Activated CD4-positive, alpha-beta T cell treated with anti-CD3 and anti-CD28 coated beads, Interleukin-2, amount 10 ng/mL, durations not matched to agents 7 days and 5 days (primary cell): Measurements from ENCODE around the gene RBBP5. TPM values are rescaled to one million over a fixed set of nuclear protein-coding genes. Genes with fewer than 3 reads are reported as not detected.
A peak's percentile ranks its signal among the peaks of the same experiment; 100 is the strongest.

Source experiments
- CTCF ChIA-PET: fragments of 350-600 bp; sonication (Branson Sonifier 250); formaldehyde crosslinking; loops from one replicate; lab custom pipeline; 2021; ENCODE audit warnings: antibody characterized with exemption; lab: Charles Lee
- POLR2A ChIA-PET: fragments of 350-600 bp; sonication (Branson Sonifier 250); formaldehyde crosslinking; loops from one replicate; lab custom pipeline; 2021; ENCODE audit warnings: antibody characterized with exemption; lab: Charles Lee
- DNase-seq: peaks from one replicate; pipeline ENCODE4 v3.0.0-alpha.2; 2020
- H3K27ac Mint-ChIP-seq: one replicate; pipeline ENCODE4 v1.8.0; 2021; ENCODE audit warnings: mild to moderate bottlenecking, moderate library complexity, mixed read lengths
- H3K27me3 Mint-ChIP-seq: one replicate; pipeline ENCODE4 v1.8.0; 2021; ENCODE audit warnings: mixed read lengths
- H3K36me3 Mint-ChIP-seq: one replicate; pipeline ENCODE4 v1.8.0; 2021; ENCODE audit warnings: low read depth, mixed read lengths
- H3K4me1 Mint-ChIP-seq: one replicate; pipeline ENCODE4 v1.8.0; 2021; ENCODE audit warnings: mixed read lengths
- H3K4me3 Mint-ChIP-seq: one replicate; pipeline ENCODE4 v1.8.0; 2021; ENCODE audit warnings: mild to moderate bottlenecking, moderate library complexity, mixed read lengths
- H3K9me3 Mint-ChIP-seq: one replicate; pipeline ENCODE4 v1.8.0; 2021; ENCODE audit warnings: mixed read lengths
- total RNA-seq, 2 experiments: library from RNA; stranded (reverse); gene quantifications; one replicate each; pipeline ENCODE4 v1.2.3, GENCODE V29; 2021

The RBBP5 gene
- total RNA-seq, 2 experiments from 2014 or later = 22.2 to 24.7 TPM

- Mint-ChIP-seq H3K9me3 (no peaks in the 10 kb centered on the region), H3K36me3 (no peaks in the 10 kb centered on the region), H3K27ac (no peak overlapping the region), H3K4me1 (peaks cover 6% of the 10 kb centered on the region), H3K4me3 (no peak overlapping the region), H3K27me3 (no peaks in the 10 kb centered on the region)
- ChIA-PET CTCF (interaction anchor here (0.6 kb wide), 1 partner anchor 469 kb away, joined by 3 read pairs; no protein-coding TSS in a partner anchor), POLR2A (no interaction called here)
- no peak for DNase-seq
These were observed 5.9 kb upstream of the RBBP5 start for GRCh38 chr1:205127646-205128045.

GRCh38 chr1:205124726-205125125 is 2.9 kb upstream of the RBBP5 start:
- no peaks in the 10 kb centered on the region for H3K9me3 Mint-ChIP-seq
- CTCF ChIA-PET = interaction anchor here (1.3 kb wide), 2 partner anchors 19 to 35 kb away, joined by 3 to 5 read pairs; no protein-coding TSS in a partner anchor

DNA sequence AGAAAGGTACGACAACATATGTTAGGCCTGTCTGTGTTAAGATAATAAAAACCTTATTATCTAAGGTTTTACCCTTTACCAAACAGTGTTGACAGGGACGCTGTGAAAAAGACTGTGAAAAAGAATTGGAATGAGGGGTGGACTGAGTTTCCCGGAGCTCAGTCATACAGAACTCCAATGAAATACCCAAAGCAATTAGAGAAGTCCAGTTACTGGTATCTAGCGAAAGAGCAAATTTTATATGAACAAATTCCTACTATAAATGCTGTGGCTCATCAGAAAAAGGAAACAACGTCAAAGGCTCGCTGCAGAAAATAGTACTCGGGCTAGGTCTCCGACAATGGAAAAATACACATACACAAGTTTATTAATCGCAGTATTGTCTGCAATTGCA is 708 bp upstream of the RBBP5 start:
- H3K36me3 Mint-ChIP-seq = peaks cover 6% of the 10 kb centered on the region
- no peaks in the 10 kb centered on the region for H3K9me3 Mint-ChIP-seq
- H3K27ac Mint-ChIP-seq = peak overlapping the region; percentile 98
- ChIA-PET CTCF (interaction anchor here (0.6 to 1.4 kb wide), 5 partner anchors 9 to 769 kb away, joined by 3 to 8 read pairs (median 3); no protein-coding TSS in a partner anchor), POLR2A (no interaction called here)
- DNase-seq = no peak
- peak overlapping the region; percentile 96 for H3K4me3 Mint-ChIP-seq
- H3K27me3 Mint-ChIP-seq = no peaks in the 10 kb centered on the region
- H3K4me1 Mint-ChIP-seq = peaks cover 39% of the 10 kb centered on the region

More at GRCh38 chr1:205124726-205125125, 2.9 kb upstream of the RBBP5 start:
- Mint-ChIP-seq H3K27ac (no peak overlapping the region), H3K36me3 (peaks cover 2% of the 10 kb centered on the region), H3K4me3 (no peak overlapping the region), H3K27me3 (no peaks in the 10 kb centered on the region), H3K4me1 (peaks cover 28% of the 10 kb centered on the region)
- no peak for DNase-seq
- POLR2A ChIA-PET = no interaction called here

- peaks cover 18% of the 10 kb centered on the region for H3K36me3 Mint-ChIP-seq
- H3K4me3 Mint-ChIP-seq = peak overlapping the region; percentile 1
- ChIA-PET CTCF (no interaction called here), POLR2A (interaction anchor here (0.7 kb wide), 1 partner anchor 112 kb away, joined by 3 read pairs; no protein-coding TSS in a partner anchor)
- H3K27me3 Mint-ChIP-seq = no peaks in the 10 kb centered on the region
- H3K9me3 Mint-ChIP-seq = no peaks in the 10 kb centered on the region
- H3K4me1 Mint-ChIP-seq = peaks cover 45% of the 10 kb centered on the region
- DNase-seq = no peak
- peak overlapping the region; percentile 5 for H3K27ac Mint-ChIP-seq
These were observed 3.0 kb downstream of the RBBP5 start for GRCh38 chr1:205118752-205119151.

GRCh38 chr1:205111354-205111753 is 10.4 kb downstream of the RBBP5 start:
- Mint-ChIP-seq H3K36me3 (peaks cover 25% of the 10 kb centered on the region), H3K4me1 (peaks cover 5% of the 10 kb centered on the region), H3K4me3 (no peak overlapping the region), H3K27me3 (no peaks in the 10 kb centered on the region), H3K27ac (no peak overlapping the region), H3K9me3 (no peaks in the 10 kb centered on the region)
- POLR2A ChIA-PET = interaction anchor here (0.6 kb wide), 1 partner anchor 19 kb away, joined by 3 read pairs; no protein-coding TSS in a partner anchor
- no peak for DNase-seq
- CTCF ChIA-PET = interaction anchor here (1.5 kb wide), 2 partner anchors 10 to 38 kb away, joined by 3 read pairs; partner anchors contain the start of gene RBBP5

- Mint-ChIP-seq H3K36me3 (peaks cover 31% of the 10 kb centered on the region), H3K9me3 (no peaks in the 10 kb centered on the region), H3K4me3 (no peak overlapping the region), H3K27ac (no peak overlapping the region), H3K4me1 (no peaks in the 10 kb centered on the region), H3K27me3 (no peaks in the 10 kb centered on the region)
- no peak for DNase-seq
- CTCF ChIA-PET = interaction anchor here (0.9 to 1.4 kb wide), 2 partner anchors 12 to 962 kb away, joined by 3 to 12 read pairs; partner anchors contain the start of gene RBBP5
- POLR2A ChIA-PET = interaction anchor here (0.8 kb wide), 1 partner anchor 136 kb away, joined by 8 read pairs; no protein-coding TSS in a partner anchor
These were observed 12.1 kb downstream of the RBBP5 start for GRCh38 chr1:205109711-205110110.

DNA sequence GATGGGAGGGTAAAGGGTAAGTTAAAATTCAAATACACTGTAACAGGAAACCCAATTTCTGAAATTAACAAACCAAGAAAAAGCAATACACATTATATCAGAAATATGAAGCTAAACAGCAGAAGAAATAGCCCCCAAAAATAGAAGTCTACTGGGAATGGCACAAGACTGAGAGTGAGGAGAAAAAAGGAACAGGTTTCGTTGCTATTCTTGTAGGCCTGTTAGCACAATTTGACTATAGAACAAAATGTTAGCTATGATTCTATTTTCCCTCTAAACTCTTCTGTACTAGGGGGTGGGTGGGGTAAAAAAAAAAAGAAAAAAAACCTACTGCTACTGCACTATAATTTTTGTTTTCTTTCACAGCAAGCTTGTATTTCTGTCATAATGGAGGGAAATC is 12.5 kb downstream of the RBBP5 start:
- no peaks in the 10 kb centered on the region for H3K27me3 Mint-ChIP-seq
- no peak overlapping the region for H3K4me3 Mint-ChIP-seq
- no peak for DNase-seq
- H3K9me3 Mint-ChIP-seq = no peaks in the 10 kb centered on the region
- no peaks in the 10 kb centered on the region for H3K4me1 Mint-ChIP-seq
- no peak overlapping the region for H3K27ac Mint-ChIP-seq
- ChIA-PET CTCF (interaction anchor here (0.9 to 1.4 kb wide), 2 partner anchors 12 to 963 kb away, joined by 3 to 12 read pairs; partner anchors contain the start of gene RBBP5), POLR2A (interaction anchor here (0.8 kb wide), 1 partner anchor 135 kb away, joined by 8 read pairs; no protein-coding TSS in a partner anchor)
- peaks cover 33% of the 10 kb centered on the region for H3K36me3 Mint-ChIP-seq

- ChIA-PET CTCF (interaction anchor here (1.0 kb wide), 1 partner anchor 23 kb away, joined by 3 read pairs; no protein-coding TSS in a partner anchor), POLR2A (no interaction called here)
- H3K4me1 Mint-ChIP-seq = no peaks in the 10 kb centered on the region
- no peak overlapping the region for H3K27ac Mint-ChIP-seq
- H3K9me3 Mint-ChIP-seq = no peaks in the 10 kb centered on the region
- no peak for DNase-seq
- peaks cover 36% of the 10 kb centered on the region for H3K36me3 Mint-ChIP-seq
- no peak overlapping the region for H3K4me3 Mint-ChIP-seq
- H3K27me3 Mint-ChIP-seq = no peaks in the 10 kb centered on the region
These were observed 13.3 kb downstream of the RBBP5 start for GRCh38 chr1:205108464-205108863.

- no peak overlapping the region for H3K4me3 Mint-ChIP-seq
- H3K36me3 Mint-ChIP-seq = peaks cover 42% of the 10 kb centered on the region
- no peak overlapping the region for H3K27ac Mint-ChIP-seq
- no peak for DNase-seq
- H3K27me3 Mint-ChIP-seq = no peaks in the 10 kb centered on the region
- H3K9me3 Mint-ChIP-seq = no peaks in the 10 kb centered on the region
- ChIA-PET POLR2A (no interaction called here), CTCF (no interaction called here)
- H3K4me1 Mint-ChIP-seq = no peaks in the 10 kb centered on the region
These were observed 14.5 kb downstream of the RBBP5 start for GRCh38 chr1:205107327-205107726.

DNA sequence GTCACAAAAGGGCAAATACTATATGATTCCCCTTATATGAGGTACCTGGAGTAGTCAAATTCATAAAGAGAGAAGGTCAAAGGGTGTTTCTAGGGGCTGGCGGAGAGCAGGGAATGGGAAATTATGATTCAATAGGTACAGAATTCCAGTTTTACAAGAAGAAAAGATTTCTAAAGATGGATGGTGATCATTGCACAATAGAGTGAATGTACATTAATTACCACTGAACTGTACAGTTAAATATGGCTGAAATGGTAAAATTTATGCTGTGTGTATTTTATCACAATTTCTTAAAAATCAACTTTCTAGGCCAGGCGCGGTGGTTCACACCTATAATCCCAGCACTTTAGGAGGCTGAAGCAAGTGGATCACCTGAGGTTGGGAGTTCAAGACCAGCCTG is 19.4 kb downstream of the RBBP5 start:
- Mint-ChIP-seq H3K27me3 (no peaks in the 10 kb centered on the region), H3K36me3 (peaks cover 70% of the 10 kb centered on the region), H3K27ac (no peak overlapping the region), H3K4me1 (no peaks in the 10 kb centered on the region), H3K4me3 (no peak overlapping the region), H3K9me3 (no peaks in the 10 kb centered on the region)
- DNase-seq = no peak
- CTCF ChIA-PET = no interaction called here
- POLR2A ChIA-PET = no interaction called here

DNA sequence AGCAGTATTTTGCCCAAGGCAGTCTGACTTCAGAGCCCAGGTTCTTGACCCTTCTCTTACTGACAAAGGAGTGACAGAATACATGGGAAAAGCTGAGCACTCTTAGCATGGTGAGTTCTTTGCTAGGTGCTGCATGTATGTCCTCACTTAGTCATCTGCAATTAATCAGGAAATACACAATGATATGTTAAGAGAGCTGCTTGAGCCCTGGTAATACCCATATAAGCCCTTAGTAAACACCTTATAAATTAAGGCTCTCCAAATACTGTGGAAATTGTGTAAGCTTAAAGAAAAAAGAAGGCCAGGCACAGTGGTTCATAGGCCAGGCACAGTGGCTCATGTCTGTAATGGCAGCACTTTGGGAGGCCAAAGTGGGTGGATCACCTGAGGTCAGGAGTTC is 23.5 kb downstream of the RBBP5 start:
- CTCF ChIA-PET = no interaction called here
- no peak overlapping the region for H3K27ac Mint-ChIP-seq
- H3K36me3 Mint-ChIP-seq = peaks cover 64% of the 10 kb centered on the region
- DNase-seq = no peak
- no peaks in the 10 kb centered on the region for H3K27me3 Mint-ChIP-seq
- H3K4me1 Mint-ChIP-seq = no peaks in the 10 kb centered on the region
- no peak overlapping the region for H3K4me3 Mint-ChIP-seq
- H3K9me3 Mint-ChIP-seq = no peaks in the 10 kb centered on the region
- POLR2A ChIA-PET = interaction anchor here (0.6 kb wide), 1 partner anchor 592 kb away, joined by 3 read pairs; no protein-coding TSS in a partner anchor

- H3K36me3 Mint-ChIP-seq = peaks cover 60% of the 10 kb centered on the region
- no peaks in the 10 kb centered on the region for H3K27me3 Mint-ChIP-seq
- no peak for DNase-seq
- no peaks in the 10 kb centered on the region for H3K9me3 Mint-ChIP-seq
- H3K4me3 Mint-ChIP-seq = no peak overlapping the region
- H3K4me1 Mint-ChIP-seq = no peaks in the 10 kb centered on the region
- H3K27ac Mint-ChIP-seq = no peak overlapping the region
- POLR2A ChIA-PET = no interaction called here
- CTCF ChIA-PET = interaction anchor here (0.8 kb wide), 1 partner anchor 9 kb away, joined by 4 read pairs; no protein-coding TSS in a partner anchor
These were observed 26.4 kb downstream of the RBBP5 start for GRCh38 chr1:205095422-205095821.

DNA sequence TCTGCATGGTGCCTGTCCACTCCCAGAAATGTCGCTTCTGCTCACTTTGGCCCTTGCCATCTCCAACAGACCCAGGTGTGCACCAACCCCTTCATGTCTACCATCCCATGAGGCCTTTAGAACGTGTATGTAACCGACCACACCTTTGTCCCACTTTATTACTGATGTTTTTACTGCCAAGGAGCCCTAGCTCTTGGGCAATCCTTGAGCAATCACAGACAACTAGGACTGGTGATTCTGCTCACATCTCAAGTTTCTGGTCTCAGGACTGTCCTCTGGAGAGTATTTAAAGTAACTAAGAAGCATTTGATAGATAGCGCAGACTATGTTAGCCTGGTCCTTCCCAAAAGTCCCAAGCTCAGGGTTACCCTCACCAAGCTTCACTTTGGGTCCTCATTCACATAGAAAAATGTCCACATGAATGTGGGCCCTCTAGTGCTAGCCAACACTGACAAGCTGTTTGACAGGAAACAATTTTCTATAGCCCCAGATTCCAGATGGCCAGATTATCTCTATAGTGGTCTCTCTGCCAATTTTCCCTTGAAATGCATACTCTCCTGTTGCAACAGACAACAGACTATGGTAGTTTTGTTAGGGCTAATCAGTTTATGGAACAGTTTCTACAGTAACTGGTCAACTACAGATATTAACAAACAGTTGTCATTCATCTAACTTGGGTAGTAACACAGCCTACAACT is 30.6 kb downstream of the RBBP5 start:
- CTCF ChIA-PET = interaction anchor here (1.0 kb wide), 1 partner anchor 11 kb away, joined by 3 read pairs; no protein-coding TSS in a partner anchor
- H3K27ac Mint-ChIP-seq = no peak overlapping the region
- DNase-seq = no peak
- no peaks in the 10 kb centered on the region for H3K9me3 Mint-ChIP-seq
- no peaks in the 10 kb centered on the region for H3K4me1 Mint-ChIP-seq
- no peaks in the 10 kb centered on the region for H3K27me3 Mint-ChIP-seq
- POLR2A ChIA-PET = no interaction called here
- peaks cover 45% of the 10 kb centered on the region for H3K36me3 Mint-ChIP-seq
- H3K4me3 Mint-ChIP-seq = no peak overlapping the region
